ENCODE results near the gene ACTG1. TPM values are rescaled to one million over a fixed set of nuclear protein-coding genes. Genes with fewer than 3 reads are reported as not detected.

Gene ACTG1
- total and polyA plus RNA-seq, 2 of the 13 experiments (the other 11 are each of a cell fraction or from before 2014, with no cell fraction given): 973 to 1,138 TPM

- TF ChIP-seq, protein P1, sequence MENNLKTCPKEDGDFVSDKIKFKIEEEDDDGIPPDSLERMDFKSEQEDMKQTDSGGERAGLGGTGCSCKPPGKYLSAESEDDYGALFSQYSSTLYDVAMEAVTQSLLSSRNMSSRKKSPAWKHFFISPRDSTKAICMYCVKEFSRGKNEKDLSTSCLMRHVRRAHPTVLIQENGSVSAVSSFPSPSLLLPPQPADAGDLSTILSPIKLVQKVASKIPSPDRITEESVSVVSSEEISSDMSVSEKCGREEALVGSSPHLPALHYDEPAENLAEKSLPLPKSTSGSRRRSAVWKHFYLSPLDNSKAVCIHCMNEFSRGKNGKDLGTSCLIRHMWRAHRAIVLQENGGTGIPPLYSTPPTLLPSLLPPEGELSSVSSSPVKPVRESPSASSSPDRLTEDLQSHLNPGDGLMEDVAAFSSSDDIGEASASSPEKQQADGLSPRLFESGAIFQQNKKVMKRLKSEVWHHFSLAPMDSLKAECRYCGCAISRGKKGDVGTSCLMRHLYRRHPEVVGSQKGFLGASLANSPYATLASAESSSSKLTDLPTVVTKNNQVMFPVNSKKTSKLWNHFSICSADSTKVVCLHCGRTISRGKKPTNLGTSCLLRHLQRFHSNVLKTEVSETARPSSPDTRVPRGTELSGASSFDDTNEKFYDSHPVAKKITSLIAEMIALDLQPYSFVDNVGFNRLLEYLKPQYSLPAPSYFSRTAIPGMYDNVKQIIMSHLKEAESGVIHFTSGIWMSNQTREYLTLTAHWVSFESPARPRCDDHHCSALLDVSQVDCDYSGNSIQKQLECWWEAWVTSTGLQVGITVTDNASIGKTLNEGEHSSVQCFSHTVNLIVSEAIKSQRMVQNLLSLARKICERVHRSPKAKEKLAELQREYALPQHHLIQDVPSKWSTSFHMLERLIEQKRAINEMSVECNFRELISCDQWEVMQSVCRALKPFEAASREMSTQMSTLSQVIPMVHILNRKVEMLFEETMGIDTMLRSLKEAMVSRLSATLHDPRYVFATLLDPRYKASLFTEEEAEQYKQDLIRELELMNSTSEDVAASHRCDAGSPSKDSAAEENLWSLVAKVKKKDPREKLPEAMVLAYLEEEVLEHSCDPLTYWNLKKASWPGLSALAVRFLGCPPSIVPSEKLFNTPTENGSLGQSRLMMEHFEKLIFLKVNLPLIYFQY (CRISPR knock-in tag; IDR thresholded peaks at IDR 0.05; ENCODE audit: borderline replicate concordance): 0 out of 2 replicates have a peak, but pooled peaks have one; percentile 41
- peak; percentile 2 for TF ChIP-seq RXRA (CRISPR knock-in tag; IDR thresholded peaks at IDR 0.05)
- no peak; the same call in none of the 2 replicates for TF ChIP-seq ZNF639 (CRISPR knock-in tag; conservative IDR thresholded peaks at IDR 0.05)
- TF ChIP-seq TFDP2 (CRISPR knock-in tag; IDR thresholded peaks at IDR 0.05): peak; percentile 91
- TF ChIP-seq, protein P2, sequence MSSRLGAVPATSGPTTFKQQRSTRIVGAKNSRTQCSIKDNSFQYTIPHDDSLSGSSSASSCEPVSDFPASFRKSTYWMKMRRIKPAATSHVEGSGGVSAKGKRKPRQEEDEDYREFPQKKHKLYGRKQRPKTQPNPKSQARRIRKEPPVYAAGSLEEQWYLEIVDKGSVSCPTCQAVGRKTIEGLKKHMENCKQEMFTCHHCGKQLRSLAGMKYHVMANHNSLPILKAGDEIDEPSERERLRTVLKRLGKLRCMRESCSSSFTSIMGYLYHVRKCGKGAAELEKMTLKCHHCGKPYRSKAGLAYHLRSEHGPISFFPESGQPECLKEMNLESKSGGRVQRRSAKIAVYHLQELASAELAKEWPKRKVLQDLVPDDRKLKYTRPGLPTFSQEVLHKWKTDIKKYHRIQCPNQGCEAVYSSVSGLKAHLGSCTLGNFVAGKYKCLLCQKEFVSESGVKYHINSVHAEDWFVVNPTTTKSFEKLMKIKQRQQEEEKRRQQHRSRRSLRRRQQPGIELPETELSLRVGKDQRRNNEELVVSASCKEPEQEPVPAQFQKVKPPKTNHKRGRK (CRISPR knock-in tag; IDR thresholded peaks at IDR 0.05): 0 out of 2 replicates have a peak, but pooled peaks have one; percentile 61
- 0 out of 2 replicates have a peak, but pooled peaks have one; percentile 45 for TF ChIP-seq ZNF766 (CRISPR knock-in tag; IDR thresholded peaks at IDR 0.05; ENCODE audit: borderline replicate concordance)
- no peak for TF ChIP-seq ZNF124 (CRISPR knock-in tag; IDR thresholded peaks at IDR 0.05)
- TF ChIP-seq ZNF878 (CRISPR knock-in tag; IDR thresholded peaks at IDR 0.05): 0 out of 2 replicates have a peak, but pooled peaks have one; percentile 5
- TF ChIP-seq ZNF451 (CRISPR knock-in tag; IDR thresholded peaks at IDR 0.05): peak; percentile 83
- TF ChIP-seq, protein P3, sequence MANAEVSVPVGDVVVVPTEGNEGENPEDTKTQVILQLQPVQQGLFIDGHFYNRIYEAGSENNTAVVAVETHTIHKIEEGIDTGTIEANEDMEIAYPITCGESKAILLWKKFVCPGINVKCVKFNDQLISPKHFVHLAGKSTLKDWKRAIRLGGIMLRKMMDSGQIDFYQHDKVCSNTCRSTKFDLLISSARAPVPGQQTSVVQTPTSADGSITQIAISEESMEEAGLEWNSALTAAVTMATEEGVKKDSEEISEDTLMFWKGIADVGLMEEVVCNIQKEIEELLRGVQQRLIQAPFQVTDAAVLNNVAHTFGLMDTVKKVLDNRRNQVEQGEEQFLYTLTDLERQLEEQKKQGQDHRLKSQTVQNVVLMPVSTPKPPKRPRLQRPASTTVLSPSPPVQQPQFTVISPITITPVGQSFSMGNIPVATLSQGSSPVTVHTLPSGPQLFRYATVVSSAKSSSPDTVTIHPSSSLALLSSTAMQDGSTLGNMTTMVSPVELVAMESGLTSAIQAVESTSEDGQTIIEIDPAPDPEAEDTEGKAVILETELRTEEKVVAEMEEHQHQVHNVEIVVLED (CRISPR knock-in tag; IDR thresholded peaks at IDR 0.05; ENCODE audit: borderline replicate concordance): peak; percentile 72
- TF ChIP-seq ZNF232 (CRISPR knock-in tag; IDR thresholded peaks at IDR 0.05; ENCODE audit: borderline replicate concordance): peak; percentile 22; the same call in 1 of the 2 replicates
- peak; percentile 56; the same call in 1 of the 2 replicates for TF ChIP-seq GATAD1 (CRISPR knock-in tag; IDR thresholded peaks at IDR 0.05)
- no peak; the same call in 1 of the 2 replicates for TF ChIP-seq CREB1 (IDR thresholded peaks at IDR 0.05)
- no peak for TF ChIP-seq CREB1 (CRISPR knock-in tag; IDR thresholded peaks at IDR 0.05)
- TF ChIP-seq PHF21A (CRISPR knock-in tag; IDR thresholded peaks at IDR 0.05): peak; percentile 74; the same call in 1 of the 2 replicates
- peak; percentile 76 for TF ChIP-seq SP4 (CRISPR knock-in tag; IDR thresholded peaks at IDR 0.05)
- peak; percentile 94; the same call in 1 of the 2 replicates for TF ChIP-seq CCDC6 (CRISPR knock-in tag; IDR thresholded peaks at IDR 0.05)
- no peak for TF ChIP-seq PCBP1 (IDR thresholded peaks at IDR 0.05; ENCODE audit: borderline replicate concordance, low read depth, low read length)
These were observed 28.2 kb downstream of the ACTG1 start (continued) for GRCh38 chr17:81484195-81484979.
